Peyer's patch (tissue), 4 donors: ENCODE results near the gene TNFRSF18. TPM values are rescaled to one million over a fixed set of nuclear protein-coding genes. Genes with fewer than 3 reads are reported as not detected.
"Not testable (repeated sequence)": the region's sequence is repeated elsewhere in the genome, so short reads cannot be mapped to it uniquely, and the experiment has no call there.

Experiments used
- DNase-seq, 3 donors: peaks; one replicate each; pipeline ENCODE4 v3.0.0-alpha.2; 2017 to 2019
- H3K27ac ChIP-seq, 4 donors: fragments of 200-600 bp; sonication (generic); one replicate each; pipeline ENCODE4 v1.5.1; 2016 to 2019
- H3K27me3 ChIP-seq, 2 donors: fragments of 200-600 bp; sonication (generic); one replicate each; pipeline ENCODE4 v1.5.1; 2019
- H3K36me3 ChIP-seq, 3 donors: fragments of 200-600 bp; sonication (generic); one replicate each; pipeline ENCODE4 v1.5.1; 2016 to 2019
- H3K4me1 ChIP-seq, 4 donors: fragments of 200-600 bp; sonication (generic); one replicate each; pipeline ENCODE4 v1.5.1; 2016 to 2019
- H3K4me3 ChIP-seq, 4 donors: fragments of 200-600 bp; sonication (generic); 1 replicate in 3 of 4; 2 replicates in 1 of 4; pipeline ENCODE4 v1.5.1; 2016 to 2019; ENCODE audit warnings: mild to moderate bottlenecking in 1 of 4
- H3K9me3 ChIP-seq, 4 donors: fragments of 200-600 bp; sonication (generic); one replicate each; pipeline ENCODE4 v1.5.1; 2016 to 2019; ENCODE audit warnings: mild to moderate bottlenecking in 1 of 4
- CTCF ChIP-seq, 6 experiments: fragments of 450-650 bp in 4 of 6; fragments of 200-600 bp in 2 of 6; sonication (generic) in 1 of 6; IDR thresholded peaks; one replicate each; pipeline ENCODE4 v1.5.1; 2017 to 2019; ENCODE audit warnings: antibody characterized with exemption in 6 of 6, mild to moderate bottlenecking in 3 of 6, moderate library complexity in 1 of 6
- POLR2A ChIP-seq, 2 donors: fragments of 450-650 bp; IDR thresholded peaks; one replicate each; pipeline ENCODE4 v1.5.1; 2017; ENCODE audit warnings: antibody characterized with exemption in 2 of 2, mild to moderate bottlenecking in 2 of 2, moderate library complexity in 2 of 2
- total RNA-seq, 4 donors: library from RNA; depleted of rRNA; stranded (reverse); fragments of >200 nt; gene quantifications; one replicate each; pipeline ENCODE4 v1.1.0, GENCODE V29; 2016

Gene TNFRSF18
- total RNA-seq, 4 donors from 2014 or later = 0.70 to 38.0 (median 3.2) TPM; not detected in 1

GRCh38 chr1:1179983-1180861, 26.2 kb downstream of the TNFRSF18 start:
- TF ChIP-seq CTCF (IDR thresholded peaks at IDR 0.05) (no peak), POLR2A (IDR thresholded peaks at IDR 0.05) (no peak)
- H3K4me3 ChIP-seq = no peak overlapping the region
- no peak overlapping the region for H3K27ac ChIP-seq
- H3K27me3 ChIP-seq = no peaks in the 10 kb centered on the region
- H3K36me3 ChIP-seq = no peaks in the 10 kb centered on the region
- H3K9me3 ChIP-seq = no peaks in the 10 kb centered on the region
- peak in 1 of 3 donors; percentile 42 for DNase-seq
- no peaks in the 10 kb centered on the region for H3K4me1 ChIP-seq

- no peak for TF ChIP-seq CTCF (IDR thresholded peaks at IDR 0.05)
- TF ChIP-seq POLR2A (IDR thresholded peaks at IDR 0.05) = no peak
These were observed 26.9 kb downstream of the TNFRSF18 start for GRCh38 chr1:1179346-1179982.

GRCh38 chr1:1178794-1179331, 27.5 kb downstream of the TNFRSF18 start:
- DNase-seq = peak in 1 of 3 donors; percentile 42
- Histone ChIP-seq H3K36me3 (no peaks in the 10 kb centered on the region), H3K4me1 (peaks cover 0 to 3% (median 0%) of the 10 kb centered on the region in 4 donors), H3K4me3 (no peak overlapping the region), H3K9me3 (no peaks in the 10 kb centered on the region), H3K27ac (no peak overlapping the region), H3K27me3 (no peaks in the 10 kb centered on the region)
- no peak for TF ChIP-seq POLR2A (IDR thresholded peaks at IDR 0.05)
- no peak for TF ChIP-seq CTCF (IDR thresholded peaks at IDR 0.05)

More at GRCh38 chr1:1179346-1179982, 26.9 kb downstream of the TNFRSF18 start:
- no peaks in the 10 kb centered on the region for H3K4me1 ChIP-seq
- H3K9me3 ChIP-seq = no peaks in the 10 kb centered on the region
- H3K4me3 ChIP-seq = no peak overlapping the region
- no peaks in the 10 kb centered on the region for H3K27me3 ChIP-seq
- DNase-seq = peak in 1 of 3 donors; percentile 41
- H3K27ac ChIP-seq = no peak overlapping the region
- H3K36me3 ChIP-seq = no peaks in the 10 kb centered on the region

- Histone ChIP-seq H3K4me1 (peaks cover 0 to 11% (median 2%) of the 10 kb centered on the region in 4 donors), H3K36me3 (no peaks in the 10 kb centered on the region), H3K27me3 (no peaks in the 10 kb centered on the region), H3K27ac (no peak overlapping the region), H3K9me3 (no peaks in the 10 kb centered on the region), H3K4me3 (no peak overlapping the region)
- TF ChIP-seq POLR2A (IDR thresholded peaks at IDR 0.05) = no peak
- DNase-seq = peak in 1 of 3 donors; percentile 40
These were observed 28.8 kb downstream of the TNFRSF18 start for GRCh38 chr1:1177452-1178206.

- H3K36me3 ChIP-seq = no peaks in the 10 kb centered on the region
- peaks cover 0 to 17% (median 2%) of the 10 kb centered on the region in 4 donors for H3K4me1 ChIP-seq
- H3K4me3 ChIP-seq = no peak overlapping the region
- DNase-seq = peak in 1 of 3 donors; percentile 27
- no peaks in the 10 kb centered on the region for H3K27me3 ChIP-seq
- no peak for TF ChIP-seq CTCF (IDR thresholded peaks at IDR 0.05)
- TF ChIP-seq POLR2A (IDR thresholded peaks at IDR 0.05) = no peak
- H3K27ac ChIP-seq = no peak overlapping the region
- H3K9me3 ChIP-seq = no peaks in the 10 kb centered on the region
These were observed 29.5 kb downstream of the TNFRSF18 start for GRCh38 chr1:1176931-1177330.

GRCh38 chr1:1176063-1176761, 30.2 kb downstream of the TNFRSF18 start:
- not testable (repeated sequence) for H3K27ac ChIP-seq, H3K4me3 ChIP-seq, H3K9me3 ChIP-seq, H3K27me3 ChIP-seq, H3K36me3 ChIP-seq
- peak in 1 of 3 donors; percentile 42 for DNase-seq
- peaks cover 0 to 23% (median 2%) of the 10 kb centered on the region in 4 donors for H3K4me1 ChIP-seq
